ENCODE results near the gene TMEM175.
"Not testable (repeated sequence)": the region's sequence is repeated elsewhere in the genome, so short reads cannot be mapped to it uniquely, and the experiment has no call there.

The TMEM175 gene

DNA sequence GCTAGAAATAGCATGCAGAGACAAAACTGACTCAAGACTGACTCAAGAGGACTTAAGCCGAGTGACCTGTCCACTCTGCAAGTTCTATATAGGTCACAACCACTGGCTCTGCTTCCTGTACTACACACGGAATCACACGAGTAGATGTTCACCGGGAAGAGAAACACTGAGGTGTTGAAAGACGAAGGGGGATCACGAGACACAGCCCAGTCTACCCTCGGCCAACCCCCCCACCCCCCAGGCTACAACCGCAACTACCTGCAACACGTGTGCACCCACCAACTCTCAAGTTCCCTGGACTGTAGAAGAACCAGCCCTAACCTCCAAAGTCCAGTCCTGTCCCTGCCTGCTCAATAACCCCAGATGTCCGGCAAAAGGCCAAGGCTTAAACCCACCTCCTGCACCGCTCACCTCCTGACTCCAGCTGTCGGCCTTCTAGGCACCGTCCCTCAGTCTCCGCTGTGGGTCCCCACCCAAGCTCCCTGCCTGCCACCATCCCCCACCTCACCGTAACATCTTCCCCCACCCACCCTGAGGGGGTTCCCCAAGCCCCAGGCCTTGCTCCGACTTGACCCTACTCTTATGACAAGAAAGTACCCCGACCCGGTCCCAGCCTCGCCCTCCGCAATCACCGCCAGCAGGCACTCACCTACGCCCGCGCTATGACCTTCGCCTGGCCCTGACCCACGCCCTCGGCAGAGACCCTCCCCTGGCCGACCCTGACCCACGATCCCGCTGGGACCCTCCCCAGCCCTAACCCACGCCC, 883 bp upstream of the TMEM175 start:
- Histone ChIP-seq H3K9ac (ENCODE audit: low read depth, low read length) (peak overlapping the region; percentile 80), H3K4me3 (ENCODE audit: low read length) (peak overlapping the region; percentile 92), H3K27me3 (ENCODE audit: insufficient read depth, low read length) (peaks cover 4% of the 10 kb centered on the region; the same call in 1 of the 2 replicates), H3K27ac (ENCODE audit: low read depth, low read length) (peak overlapping the region; percentile 84), H3K9me3 (ENCODE audit: insufficient read depth, low read depth, low read length) (no peaks in the 10 kb centered on the region), H3K4me1 (ENCODE audit: insufficient read depth, low read length) (no peaks in the 10 kb centered on the region; the same call in 1 of the 2 replicates), H3K36me3 (ENCODE audit: insufficient read depth, low read length) (no peaks in the 10 kb centered on the region)
- 12% methylated on average over 31 of the region's 31 CpGs for WGBS

- Histone ChIP-seq H3K9me3 (ENCODE audit: insufficient read depth, low read depth, low read length) (no peaks in the 10 kb centered on the region), H3K4me1 (ENCODE audit: insufficient read depth, low read length) (no peaks in the 10 kb centered on the region; the same call in 1 of the 2 replicates), H3K9ac (ENCODE audit: low read depth, low read length) (peak overlapping the region; percentile 72), H3K27me3 (ENCODE audit: insufficient read depth, low read length) (peaks cover 4% of the 10 kb centered on the region; the same call in 1 of the 2 replicates), H3K36me3 (ENCODE audit: insufficient read depth, low read length) (no peaks in the 10 kb centered on the region), H3K27ac (ENCODE audit: low read depth, low read length) (peak overlapping the region; percentile 12; the same call in 1 of the 2 replicates), H3K4me3 (ENCODE audit: low read length) (peak overlapping the region; percentile 92)
- WGBS, result 8% methylated on average over 11 of the region's 11 CpGs
Measured at GRCh38 chr4:932713-933070, 432 bp downstream of the TMEM175 start.

- H3K9ac ChIP-seq (ENCODE audit: low read depth, low read length), result not testable (repeated sequence)
Measured at GRCh38 chr4:939508-939907, 7.2 kb downstream of the TMEM175 start.

GRCh38 chr4:945274-946102, 13.2 kb downstream of the TMEM175 start:
- Histone ChIP-seq H3K4me3 (ENCODE audit: low read length) (peak overlapping the region; percentile 40), H3K9me3 (ENCODE audit: insufficient read depth, low read depth, low read length) (no peaks in the 10 kb centered on the region), H3K27me3 (ENCODE audit: insufficient read depth, low read length) (peaks cover 2% of the 10 kb centered on the region; the same call in 1 of the 2 replicates), H3K9ac (ENCODE audit: low read depth, low read length) (peak overlapping the region; percentile 1; the same call in 1 of the 2 replicates), H3K4me1 (ENCODE audit: insufficient read depth, low read length) (peaks cover 10% of the 10 kb centered on the region; the same call in 1 of the 2 replicates), H3K27ac (ENCODE audit: low read depth, low read length) (no peak overlapping the region), H3K36me3 (ENCODE audit: insufficient read depth, low read length) (no peaks in the 10 kb centered on the region)
- 29% methylated on average over 28 of the region's 28 CpGs for WGBS

More at GRCh38 chr4:939508-939907, 7.2 kb downstream of the TMEM175 start:
- not testable (repeated sequence) for H3K27ac ChIP-seq (ENCODE audit: low read depth, low read length); H3K27me3 ChIP-seq (ENCODE audit: insufficient read depth, low read length); H3K9me3 ChIP-seq (ENCODE audit: insufficient read depth, low read depth, low read length); H3K4me1 ChIP-seq (ENCODE audit: insufficient read depth, low read length); H3K36me3 ChIP-seq (ENCODE audit: insufficient read depth, low read length); H3K4me3 ChIP-seq (ENCODE audit: low read length)
- 88% methylated on average over 2 of the region's 4 CpGs for WGBS

DNA sequence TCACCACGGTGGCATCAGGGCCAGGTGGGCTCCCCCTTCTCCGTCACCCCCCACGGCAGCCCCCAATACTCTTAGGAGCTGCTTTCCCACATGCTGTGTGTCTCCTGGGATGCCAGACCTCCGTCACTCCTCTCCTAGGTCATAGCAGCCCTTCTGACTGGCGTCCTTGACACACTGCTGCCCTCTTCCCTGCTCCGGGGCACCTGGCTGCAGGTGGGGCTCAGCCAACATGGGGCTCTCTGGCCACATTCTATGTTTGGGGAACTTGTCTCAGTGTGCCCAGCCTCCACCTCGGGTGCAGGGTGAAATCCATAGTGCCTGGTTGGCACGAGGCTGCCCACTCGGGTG, 13.8 kb downstream of the TMEM175 start:
- Histone ChIP-seq H3K4me1 (ENCODE audit: insufficient read depth, low read length) (peaks cover 10% of the 10 kb centered on the region; the same call in 1 of the 2 replicates), H3K4me3 (ENCODE audit: low read length) (peak overlapping the region; percentile 40; the same call in 1 of the 2 replicates), H3K27ac (ENCODE audit: low read depth, low read length) (no peak overlapping the region), H3K9ac (ENCODE audit: low read depth, low read length) (no peak overlapping the region), H3K36me3 (ENCODE audit: insufficient read depth, low read length) (no peaks in the 10 kb centered on the region), H3K9me3 (ENCODE audit: insufficient read depth, low read depth, low read length) (no peaks in the 10 kb centered on the region), H3K27me3 (ENCODE audit: insufficient read depth, low read length) (peaks cover 2% of the 10 kb centered on the region; the same call in 1 of the 2 replicates)
- 80% methylated on average over 9 of the region's 9 CpGs for WGBS

DNA sequence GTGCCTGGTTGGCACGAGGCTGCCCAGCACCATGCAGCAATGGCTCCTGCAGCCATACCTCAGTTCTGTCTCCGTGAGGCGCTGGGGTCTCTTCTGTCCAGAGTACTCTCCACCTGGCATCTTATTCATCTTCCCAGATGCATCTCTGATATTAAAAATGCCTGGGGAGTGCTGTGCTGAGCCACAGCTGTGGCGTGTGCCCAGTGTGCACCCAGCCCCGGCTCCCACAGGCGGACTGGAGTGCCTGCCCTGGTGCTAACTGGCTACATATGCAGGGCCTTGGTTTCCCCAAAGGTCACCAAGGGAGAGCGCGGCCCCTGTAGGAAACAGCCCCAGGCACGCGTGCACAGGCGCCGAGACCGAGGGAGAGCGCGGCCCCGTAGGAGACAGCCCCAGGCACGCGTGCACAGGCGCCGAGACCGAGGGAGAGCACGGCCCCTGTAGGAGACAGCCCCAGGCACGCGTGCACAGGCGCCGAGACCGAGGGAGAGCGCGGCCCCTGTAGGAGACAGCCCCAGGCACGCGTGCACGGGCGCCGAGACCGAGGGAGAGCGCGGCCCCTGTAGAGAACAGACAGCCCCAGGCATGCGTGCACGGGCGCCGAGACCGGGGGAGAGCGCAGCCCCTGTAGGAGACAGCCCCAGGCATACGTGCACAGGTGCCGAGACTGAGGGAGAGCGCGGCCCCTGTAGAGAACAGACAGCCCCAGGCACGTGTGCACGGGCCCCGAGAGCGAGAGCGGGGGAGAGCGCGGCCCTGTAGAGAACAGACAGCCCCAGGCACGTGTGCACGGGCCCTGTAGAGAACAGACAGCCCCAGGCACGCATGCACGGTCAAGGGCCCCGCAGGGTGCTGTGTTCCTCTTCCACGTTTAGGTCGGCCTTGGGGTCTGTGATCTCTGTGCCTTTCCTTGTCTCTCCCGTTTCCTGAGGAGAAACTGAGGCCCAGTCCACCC, 14.5 kb downstream of the TMEM175 start:
- 92% methylated on average over 62 of the region's 62 CpGs for WGBS
- no peaks in the 10 kb centered on the region for H3K9me3 ChIP-seq (ENCODE audit: insufficient read depth, low read depth, low read length)
- H3K4me1 ChIP-seq (ENCODE audit: insufficient read depth, low read length), result peaks cover 10% of the 10 kb centered on the region; the same call in 1 of the 2 replicates
- H3K9ac ChIP-seq (ENCODE audit: low read depth, low read length), result no peak overlapping the region
- peaks cover 2% of the 10 kb centered on the region; the same call in 1 of the 2 replicates for H3K27me3 ChIP-seq (ENCODE audit: insufficient read depth, low read length)
- no peak overlapping the region for H3K4me3 ChIP-seq (ENCODE audit: low read length)
- no peak overlapping the region for H3K27ac ChIP-seq (ENCODE audit: low read depth, low read length)
- H3K36me3 ChIP-seq (ENCODE audit: insufficient read depth, low read length), result no peaks in the 10 kb centered on the region

GRCh38 chr4:947491-947971, 15.3 kb downstream of the TMEM175 start:
- Histone ChIP-seq H3K27ac (ENCODE audit: low read depth, low read length) (no peak overlapping the region), H3K4me3 (ENCODE audit: low read length) (no peak overlapping the region), H3K9me3 (ENCODE audit: insufficient read depth, low read depth, low read length) (no peaks in the 10 kb centered on the region), H3K27me3 (ENCODE audit: insufficient read depth, low read length) (peaks cover 2% of the 10 kb centered on the region; the same call in 1 of the 2 replicates), H3K36me3 (ENCODE audit: insufficient read depth, low read length) (no peaks in the 10 kb centered on the region), H3K4me1 (ENCODE audit: insufficient read depth, low read length) (peaks cover 10% of the 10 kb centered on the region; the same call in 1 of the 2 replicates), H3K9ac (ENCODE audit: low read depth, low read length) (no peak overlapping the region)
- 93% methylated on average over 19 of the region's 19 CpGs for WGBS

DNA sequence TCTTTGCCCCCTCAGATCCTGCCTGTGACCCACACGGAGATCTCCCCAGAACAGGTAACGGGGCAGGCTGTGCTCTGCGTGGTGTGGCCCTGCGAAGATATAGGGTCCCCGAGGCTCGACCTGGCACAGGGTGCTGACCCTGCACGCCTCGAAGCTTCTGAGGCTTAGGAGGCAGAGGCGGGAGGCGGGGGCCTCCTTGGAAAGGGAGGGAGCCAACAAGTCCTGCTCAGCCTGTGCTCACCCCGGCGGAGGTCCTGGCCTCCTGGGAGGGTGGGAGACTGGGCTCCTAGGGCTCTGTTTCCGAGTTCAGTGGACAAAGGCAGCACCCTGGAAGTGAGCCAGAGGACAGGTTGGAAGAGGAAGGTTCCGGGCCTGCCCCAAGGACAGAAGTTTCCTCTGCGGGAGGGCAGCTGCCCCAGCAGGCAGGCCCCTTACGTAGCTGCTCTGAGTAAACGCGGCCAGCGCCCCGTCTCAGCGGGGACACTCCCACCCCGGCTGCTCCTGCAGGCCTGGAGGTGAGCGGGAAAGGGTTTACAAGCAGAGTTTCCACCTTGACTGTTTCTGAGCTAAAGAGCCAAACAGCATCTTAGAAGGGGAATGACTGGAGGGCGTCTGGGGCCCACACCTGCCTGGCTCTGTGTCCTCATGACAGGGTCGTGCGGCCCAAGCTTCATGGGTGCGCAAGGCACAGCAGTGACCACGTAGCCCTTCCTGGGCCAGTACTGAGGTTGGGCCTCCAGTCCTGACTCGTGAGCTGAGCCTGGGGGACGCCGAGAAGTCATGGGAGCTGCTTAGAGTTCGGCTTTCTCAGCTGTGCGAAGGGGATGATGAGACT, 16.1 kb downstream of the TMEM175 start:
- H3K27ac ChIP-seq (ENCODE audit: low read depth, low read length), result no peak overlapping the region
- peaks cover 2% of the 10 kb centered on the region; the same call in 1 of the 2 replicates for H3K27me3 ChIP-seq (ENCODE audit: insufficient read depth, low read length)
- WGBS, result 84% methylated on average over 33 of the region's 33 CpGs
- H3K9ac ChIP-seq (ENCODE audit: low read depth, low read length), result no peak overlapping the region
- no peaks in the 10 kb centered on the region for H3K9me3 ChIP-seq (ENCODE audit: insufficient read depth, low read depth, low read length)
- H3K4me1 ChIP-seq (ENCODE audit: insufficient read depth, low read length), result peaks cover 10% of the 10 kb centered on the region; the same call in 1 of the 2 replicates
- no peak overlapping the region for H3K4me3 ChIP-seq (ENCODE audit: low read length)
- H3K36me3 ChIP-seq (ENCODE audit: insufficient read depth, low read length), result no peaks in the 10 kb centered on the region

DNA sequence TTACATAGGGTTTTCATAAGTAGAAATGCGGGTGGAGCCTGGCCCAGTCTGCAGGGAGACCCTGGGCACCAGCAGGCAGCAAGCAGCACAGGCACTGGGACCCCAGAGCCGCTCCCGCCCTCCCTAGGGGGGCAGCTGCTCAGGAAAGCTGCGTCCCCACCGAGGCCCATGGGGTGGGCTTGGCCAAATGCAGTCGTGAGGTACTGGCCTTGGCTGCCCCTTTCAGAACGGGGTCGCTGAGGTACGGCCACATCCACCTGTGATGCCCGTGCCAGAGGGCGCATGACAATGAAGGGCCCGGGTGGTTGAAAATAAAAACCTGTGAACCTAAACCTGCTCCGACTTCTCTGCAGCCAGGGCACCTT, 16.7 kb downstream of the TMEM175 start:
- 87% methylated on average over 13 of the region's 13 CpGs for WGBS
- H3K27ac ChIP-seq (ENCODE audit: low read depth, low read length), result no peak overlapping the region
- no peaks in the 10 kb centered on the region for H3K9me3 ChIP-seq (ENCODE audit: insufficient read depth, low read depth, low read length)
- no peak overlapping the region for H3K4me3 ChIP-seq (ENCODE audit: low read length)
- H3K27me3 ChIP-seq (ENCODE audit: insufficient read depth, low read length), result peaks cover 2% of the 10 kb centered on the region; the same call in 1 of the 2 replicates
- H3K36me3 ChIP-seq (ENCODE audit: insufficient read depth, low read length), result no peaks in the 10 kb centered on the region
- no peak overlapping the region for H3K9ac ChIP-seq (ENCODE audit: low read depth, low read length)
- peaks cover 10% of the 10 kb centered on the region; the same call in 1 of the 2 replicates for H3K4me1 ChIP-seq (ENCODE audit: insufficient read depth, low read length)

- WGBS, result 91% methylated on average over 20 of the region's 20 CpGs
- Histone ChIP-seq H3K4me1 (ENCODE audit: insufficient read depth, low read length) (peaks cover 10% of the 10 kb centered on the region; the same call in 1 of the 2 replicates), H3K27ac (ENCODE audit: low read depth, low read length) (no peak overlapping the region), H3K36me3 (ENCODE audit: insufficient read depth, low read length) (no peaks in the 10 kb centered on the region), H3K27me3 (ENCODE audit: insufficient read depth, low read length) (peaks cover 2% of the 10 kb centered on the region; the same call in 1 of the 2 replicates), H3K4me3 (ENCODE audit: low read length) (no peak overlapping the region), H3K9ac (ENCODE audit: low read depth, low read length) (no peak overlapping the region), H3K9me3 (ENCODE audit: insufficient read depth, low read depth, low read length) (no peaks in the 10 kb centered on the region)
Measured at GRCh38 chr4:949656-950055, 17.4 kb downstream of the TMEM175 start.
